ENCODE measurements around the gene TEX13B.
"Not testable (repeated sequence)": the region's sequence is repeated elsewhere in the genome, so short reads cannot be mapped to it uniquely, and the experiment has no call there.

TEX13B gene

GRCh38 chrX:107978707-107979307 lies 3.4 kb downstream of the TEX13B start:
- no peak for TF ChIP-seq CTCF (IDR thresholded peaks at IDR 0.05; ENCODE audit: extremely low read depth, missing control alignments)
- no peak for DNase-seq (ENCODE audit: low spot score)

- DNase-seq (ENCODE audit: low spot score): no peak
- no peak for TF ChIP-seq CTCF (IDR thresholded peaks at IDR 0.05; ENCODE audit: extremely low read depth, missing control alignments)
These were observed 4.1 kb downstream of the TEX13B start for GRCh38 chrX:107978071-107978470.

GRCh38 chrX:107971636-107972035 lies 10.5 kb downstream of the TEX13B start:
- no peak for DNase-seq (ENCODE audit: low spot score)
- TF ChIP-seq CTCF (IDR thresholded peaks at IDR 0.05; ENCODE audit: extremely low read depth, missing control alignments): no peak

- TF ChIP-seq CTCF (IDR thresholded peaks at IDR 0.05; ENCODE audit: extremely low read depth, missing control alignments): no peak
These were observed 12.1 kb downstream of the TEX13B start for GRCh38 chrX:107970073-107970472.

GRCh38 chrX:107968623-107969022 lies 13.5 kb downstream of the TEX13B start:
- DNase-seq (ENCODE audit: low spot score): no peak
- TF ChIP-seq CTCF (IDR thresholded peaks at IDR 0.05; ENCODE audit: extremely low read depth, missing control alignments): no peak

More at GRCh38 chrX:107970073-107970472, 12.1 kb downstream of the TEX13B start:
- DNase-seq (ENCODE audit: low spot score): no peak

- not testable (repeated sequence) for DNase-seq (ENCODE audit: low spot score)
These were observed 26.8 kb downstream of the TEX13B start for GRCh38 chrX:107955337-107955736.

GRCh38 chrX:107940095-107940494 lies 42.1 kb downstream of the TEX13B start:
- no peak for TF ChIP-seq CTCF (IDR thresholded peaks at IDR 0.05; ENCODE audit: extremely low read depth, missing control alignments)
- no peak for DNase-seq (ENCODE audit: low spot score)

- DNase-seq (ENCODE audit: low spot score): no peak
- no peak for TF ChIP-seq CTCF (IDR thresholded peaks at IDR 0.05; ENCODE audit: extremely low read depth, missing control alignments)
These were observed 45.8 kb downstream of the TEX13B start for GRCh38 chrX:107936434-107936730.
